Fibroblast of pulmonary artery (primary cell): Measurements from ENCODE around the gene TIMELESS.
A peak's percentile ranks its signal among the peaks of the same experiment; 100 is the strongest.

Source experiments
- DNase-seq: peaks from one replicate; pipeline ENCODE4 v3.0.0-alpha.2; 2010; ENCODE audit warnings: low read depth
- H3K4me3 ChIP-seq: replicated peaks from 2 replicates; pipeline ENCODE4 v1.5.1; 2011; ENCODE audit warnings: low read depth, mild to moderate bottlenecking, control low read depth, low read length, moderate library complexity
- TF ChIP-seq, protein P1 (sequence below): IDR thresholded peaks from 2 replicates; pipeline ENCODE4 v1.5.1; 2011; ENCODE audit warnings: mild to moderate bottlenecking, control low read depth, low read length, inconsistent platforms; ENCODE audit errors: missing control alignments

TIMELESS gene

DNA sequence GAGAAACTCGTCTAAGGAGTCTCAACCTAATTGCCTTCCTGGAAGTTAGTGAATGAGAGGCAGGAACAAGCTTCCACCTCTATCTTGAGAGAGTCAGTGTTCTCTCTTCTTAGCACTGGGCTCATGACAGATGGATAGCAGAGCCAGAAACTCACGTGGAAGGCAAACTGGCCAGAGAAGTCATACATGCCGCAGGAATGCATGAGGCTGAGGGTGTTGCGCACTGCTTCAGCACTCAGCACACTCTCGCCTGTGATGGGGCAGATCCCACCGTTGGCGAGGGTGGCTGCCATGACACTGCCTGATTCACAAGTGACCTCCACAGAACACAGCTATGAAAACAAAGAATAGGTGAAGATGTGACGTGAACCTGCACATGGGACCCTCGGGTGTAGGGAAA is 25.2 kb upstream of the TIMELESS start:
- TF ChIP-seq, protein P1, sequence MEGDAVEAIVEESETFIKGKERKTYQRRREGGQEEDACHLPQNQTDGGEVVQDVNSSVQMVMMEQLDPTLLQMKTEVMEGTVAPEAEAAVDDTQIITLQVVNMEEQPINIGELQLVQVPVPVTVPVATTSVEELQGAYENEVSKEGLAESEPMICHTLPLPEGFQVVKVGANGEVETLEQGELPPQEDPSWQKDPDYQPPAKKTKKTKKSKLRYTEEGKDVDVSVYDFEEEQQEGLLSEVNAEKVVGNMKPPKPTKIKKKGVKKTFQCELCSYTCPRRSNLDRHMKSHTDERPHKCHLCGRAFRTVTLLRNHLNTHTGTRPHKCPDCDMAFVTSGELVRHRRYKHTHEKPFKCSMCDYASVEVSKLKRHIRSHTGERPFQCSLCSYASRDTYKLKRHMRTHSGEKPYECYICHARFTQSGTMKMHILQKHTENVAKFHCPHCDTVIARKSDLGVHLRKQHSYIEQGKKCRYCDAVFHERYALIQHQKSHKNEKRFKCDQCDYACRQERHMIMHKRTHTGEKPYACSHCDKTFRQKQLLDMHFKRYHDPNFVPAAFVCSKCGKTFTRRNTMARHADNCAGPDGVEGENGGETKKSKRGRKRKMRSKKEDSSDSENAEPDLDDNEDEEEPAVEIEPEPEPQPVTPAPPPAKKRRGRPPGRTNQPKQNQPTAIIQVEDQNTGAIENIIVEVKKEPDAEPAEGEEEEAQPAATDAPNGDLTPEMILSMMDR: no peak
- H3K4me3 ChIP-seq: no peak overlapping the region
- DNase-seq: no peak

DNA sequence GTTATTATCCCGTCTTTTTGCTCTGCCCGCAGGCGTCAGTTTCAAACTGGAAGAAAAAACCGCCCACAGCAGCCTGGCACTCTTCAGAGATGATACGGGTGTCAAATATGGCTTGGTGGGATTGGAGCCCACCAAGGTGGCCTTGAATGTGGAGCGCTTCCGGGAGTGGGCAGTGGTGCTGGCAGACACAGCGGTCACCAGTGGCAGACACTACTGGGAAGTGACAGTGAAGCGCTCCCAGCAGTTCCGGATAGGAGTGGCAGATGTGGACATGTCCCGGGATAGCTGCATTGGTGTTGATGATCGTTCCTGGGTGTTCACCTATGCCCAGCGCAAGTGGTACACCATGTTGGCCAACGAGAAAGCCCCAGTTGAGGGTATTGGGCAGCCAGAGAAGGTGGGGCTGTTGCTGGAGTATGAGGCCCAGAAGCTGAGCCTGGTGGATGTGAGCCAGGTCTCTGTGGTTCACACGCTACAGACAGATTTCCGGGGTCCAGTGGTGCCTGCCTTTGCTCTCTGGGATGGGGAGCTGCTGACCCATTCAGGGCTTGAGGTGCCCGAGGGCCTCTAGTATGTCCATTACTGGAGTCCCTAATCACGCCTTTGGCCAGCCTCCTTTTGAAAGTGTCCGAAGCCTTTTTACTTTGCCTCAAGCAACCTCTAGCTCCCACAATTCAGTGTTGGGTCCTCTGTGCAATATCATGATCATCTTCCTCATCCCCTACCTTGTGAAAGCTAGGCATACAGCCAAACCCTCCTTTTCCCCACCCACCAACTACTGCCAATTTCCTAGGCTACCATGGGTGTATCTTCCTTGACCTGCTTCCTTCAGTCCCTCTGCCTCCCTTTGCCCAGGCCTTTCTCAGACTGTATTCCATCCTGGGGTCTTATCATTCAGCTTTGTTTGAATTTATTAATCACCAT is 20.0 kb upstream of the TIMELESS start:
- peak overlapping the region; percentile 100 for H3K4me3 ChIP-seq
- no peak for DNase-seq
- TF ChIP-seq, protein P1: no peak

DNA sequence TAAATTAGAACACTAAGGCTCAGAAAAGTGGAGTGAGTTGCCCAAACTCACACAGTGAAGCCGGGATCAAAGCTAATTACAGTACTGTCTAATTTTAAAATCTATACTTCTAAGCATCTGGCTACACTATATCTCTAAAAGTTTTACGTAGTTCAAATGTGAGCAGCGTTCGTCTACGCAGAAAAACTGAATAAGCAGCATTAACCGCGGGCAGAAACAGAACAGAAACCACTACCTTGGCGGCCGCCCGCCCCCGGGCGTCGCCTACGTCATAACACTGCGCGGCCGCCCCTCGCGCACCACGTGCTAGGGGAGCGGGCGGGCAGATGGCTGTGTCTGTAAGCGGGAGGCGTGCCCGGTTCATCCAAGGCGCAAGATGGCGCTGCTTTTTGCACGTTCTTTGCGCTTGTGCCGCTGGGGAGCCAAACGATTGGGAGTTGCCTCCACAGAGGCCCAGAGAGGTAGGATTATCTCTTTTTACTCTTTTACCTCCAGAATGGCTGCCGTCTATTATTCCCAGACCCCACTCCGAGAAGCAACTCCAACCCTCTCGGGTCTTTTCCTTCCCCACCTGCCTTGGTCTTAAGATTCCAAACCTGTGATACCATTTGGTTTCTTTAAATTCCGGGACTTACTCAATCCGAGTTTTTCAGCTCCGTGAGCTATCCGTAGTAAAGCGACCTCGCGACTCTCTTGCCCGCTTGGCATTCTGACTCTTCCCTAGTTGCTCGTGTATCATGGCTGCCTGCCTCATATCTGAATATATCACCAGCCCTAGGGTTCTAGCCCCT is 19.2 kb upstream of the TIMELESS start, which contains the start of gene SPRYD4:
Gene SPRYD4 (plus strand): TSS at position 363 of the 791 bp plus-strand sequence. CDS start 14 bp downstream, at position 377.
- H3K4me3 ChIP-seq: peak within 1 kb of the TSS; percentile 100
- peak; percentile 92 for DNase-seq
- TF ChIP-seq, protein P1: peak; percentile 14

DNA sequence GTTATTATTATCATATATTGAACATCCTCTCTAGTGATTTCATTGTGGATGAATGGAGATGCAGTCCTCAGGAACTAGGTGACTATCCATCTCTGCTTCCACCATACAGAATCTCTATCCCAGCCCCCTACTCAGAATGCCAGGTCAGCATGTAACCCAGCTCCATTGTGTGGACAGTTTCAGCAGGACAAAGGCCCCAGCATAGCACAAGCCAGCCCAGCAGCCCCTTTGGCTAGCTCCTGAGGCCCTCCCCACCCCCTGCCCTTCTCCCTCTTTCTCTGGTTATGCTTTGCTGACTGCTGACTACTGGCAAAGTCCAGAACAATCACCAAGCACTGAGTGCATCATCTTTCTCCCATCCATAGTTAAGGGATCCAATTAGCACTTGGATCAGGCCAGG is 13.3 kb upstream of the TIMELESS start:
- TF ChIP-seq, protein P1: no peak
- DNase-seq: no peak
- H3K4me3 ChIP-seq: no peak overlapping the region

DNA sequence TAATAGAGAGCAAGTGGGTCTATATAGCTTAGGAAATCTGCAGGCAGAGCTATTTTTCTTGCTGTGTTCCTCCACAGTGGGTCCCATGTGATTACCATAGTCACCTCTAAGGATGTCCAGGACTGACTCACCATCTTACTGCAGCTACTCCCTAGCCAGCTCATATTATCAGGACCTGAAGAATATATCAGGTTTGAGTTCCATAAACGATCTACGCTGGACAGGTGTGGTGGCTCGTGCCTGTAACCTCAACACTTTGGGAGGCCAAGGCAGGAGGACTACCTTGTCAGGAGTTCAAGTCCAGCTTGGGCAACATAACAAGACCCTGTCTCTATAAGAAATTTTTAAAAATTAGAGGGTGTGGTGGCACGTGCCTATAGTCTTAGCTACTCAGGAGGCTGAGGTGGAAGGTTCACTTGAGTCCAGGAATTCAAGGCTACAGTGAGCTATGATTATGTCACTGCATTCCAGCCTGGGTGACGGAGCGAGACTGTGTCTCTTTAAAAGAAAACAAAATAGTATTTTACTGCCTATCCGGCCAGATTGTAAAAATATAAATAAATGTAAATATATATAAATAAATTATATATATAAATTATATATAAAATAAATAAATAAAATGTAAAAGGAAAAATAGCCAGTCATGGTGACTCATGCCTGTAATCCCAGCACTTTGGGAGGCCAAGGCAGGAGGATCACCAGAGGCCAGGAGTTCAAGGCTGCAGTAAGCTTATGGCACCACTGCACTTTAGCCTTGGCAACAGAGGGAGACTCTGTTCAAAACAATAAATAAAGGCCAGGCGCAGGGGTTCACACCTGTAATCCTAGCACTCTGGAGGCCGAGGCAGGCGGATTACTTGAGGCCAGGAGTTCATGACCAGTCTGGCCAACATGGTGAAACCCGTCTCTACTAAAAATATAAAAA is 12.3 kb upstream of the TIMELESS start:
- H3K4me3 ChIP-seq: no peak overlapping the region
- TF ChIP-seq, protein P1: no peak
- DNase-seq: peak; percentile 18

DNA sequence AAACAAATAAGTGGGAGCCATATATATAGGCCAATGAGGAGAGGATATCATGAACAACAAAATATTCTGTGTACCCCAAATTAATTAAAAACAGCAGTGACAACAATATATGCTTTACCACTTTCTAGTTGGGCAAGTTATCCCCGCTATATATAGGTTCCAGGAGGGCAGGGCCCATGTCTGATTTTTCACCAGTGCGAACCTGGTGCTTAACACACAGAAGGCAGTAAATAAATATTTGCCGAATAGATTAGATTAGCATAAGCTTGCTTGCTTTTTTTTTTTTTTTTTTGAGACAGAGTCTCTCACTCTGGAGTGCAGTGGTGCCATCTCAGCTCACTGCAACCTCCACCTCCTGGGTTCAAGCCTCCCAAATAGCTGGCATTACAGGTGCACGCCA is 8.6 kb upstream of the TIMELESS start:
- H3K4me3 ChIP-seq: no peak overlapping the region
- TF ChIP-seq, protein P1: no peak
- no peak for DNase-seq
